HG03520 (cell line): ENCODE measurements around the gene RPLP1.

ENCODE experiments used
- ATAC-seq: cut with Tn5 transposase; IDR thresholded peaks from one replicate; pipeline ENCODE4 v1.9.1; 2021; ENCODE audit warnings: mild to moderate bottlenecking, moderate library complexity; ENCODE audit not compliant: unreplicated experiment

Gene RPLP1

DNA sequence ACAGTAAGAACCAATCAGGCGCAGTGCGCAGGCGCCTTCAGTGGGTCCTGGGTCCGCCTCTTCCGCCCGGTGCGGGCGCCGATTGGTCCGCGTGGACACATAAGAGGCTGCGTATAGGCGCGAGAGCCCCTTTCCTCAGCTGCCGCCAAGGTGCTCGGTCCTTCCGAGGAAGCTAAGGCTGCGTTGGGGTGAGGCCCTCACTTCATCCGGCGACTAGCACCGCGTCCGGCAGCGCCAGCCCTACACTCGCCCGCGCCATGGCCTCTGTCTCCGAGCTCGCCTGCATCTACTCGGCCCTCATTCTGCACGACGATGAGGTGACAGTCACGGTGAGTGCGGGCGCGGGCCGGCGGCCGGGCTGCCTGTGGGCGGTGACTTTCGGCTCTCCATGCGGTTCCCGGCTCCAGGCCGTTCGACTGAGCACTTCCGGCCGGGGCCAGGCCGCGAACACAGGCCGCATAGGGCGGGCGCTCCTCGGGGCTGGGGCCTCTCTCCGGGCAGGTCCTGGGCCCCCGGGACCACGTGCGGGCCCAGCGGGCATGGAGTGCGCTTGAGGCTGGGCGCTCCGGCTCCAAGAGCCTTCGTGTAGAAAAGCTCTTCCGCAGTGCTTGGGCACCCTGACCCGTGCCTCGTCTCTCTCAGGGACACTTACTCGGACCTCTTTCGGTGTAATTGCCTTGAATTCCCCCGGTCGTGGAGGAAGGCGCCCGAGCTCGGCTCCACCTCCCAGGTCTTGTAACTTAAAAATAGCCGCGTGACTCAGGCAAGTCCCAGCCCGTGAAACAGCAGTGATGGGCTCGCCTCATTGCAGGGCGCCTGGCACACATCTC is at the start of gene RPLP1:
Gene RPLP1, plus strand, starts transcription at position 127 of the 830 bp plus-strand sequence. Its CDS starts 131 bp downstream, at position 258.
- ATAC-seq: peak; percentile 81

DNA sequence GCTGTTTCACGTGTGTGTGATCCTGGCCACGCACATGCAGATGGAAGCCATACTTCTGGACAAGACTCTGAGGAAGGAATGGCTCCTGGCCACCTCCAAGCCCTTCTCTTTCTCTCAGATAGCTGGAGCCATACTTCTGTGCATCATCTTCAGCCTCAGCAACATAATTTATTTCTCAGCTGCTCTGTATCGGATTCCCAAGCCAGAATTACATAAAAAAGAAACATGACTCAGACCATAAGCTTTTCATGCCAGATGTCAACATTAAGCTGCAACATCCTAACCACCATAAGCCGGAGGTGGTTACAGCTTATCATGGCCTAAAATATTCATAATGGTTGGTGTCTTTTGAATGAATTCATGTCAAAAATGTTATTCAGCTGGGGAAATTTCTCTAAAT is 49.0 kb upstream of the RPLP1 start:
- ATAC-seq: no peak

DNA sequence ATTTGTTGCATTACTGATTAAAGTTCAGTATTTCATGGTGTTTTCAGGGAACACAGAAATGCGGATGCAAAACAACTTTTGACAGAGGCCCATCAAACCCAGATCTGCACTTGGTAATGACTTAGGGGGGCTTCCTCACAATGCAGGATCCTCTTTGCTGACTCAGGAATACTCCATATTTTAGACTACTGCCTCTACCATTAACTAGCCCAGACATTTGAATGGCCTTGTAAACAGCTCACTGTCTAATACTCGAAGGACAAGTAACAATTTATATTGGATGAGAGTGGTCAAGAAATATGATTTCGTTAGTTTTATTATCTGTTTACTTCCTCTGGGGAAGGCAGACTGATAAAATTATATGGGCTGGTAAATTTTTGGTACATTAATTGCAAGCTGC is 47.5 kb upstream of the RPLP1 start:
- no peak for ATAC-seq

- no peak for ATAC-seq
These were observed 44.8 kb upstream of the RPLP1 start for GRCh38 chr15:69407719-69408400.

- ATAC-seq: no peak
These were observed 43.8 kb upstream of the RPLP1 start for GRCh38 chr15:69408841-69409240.

GRCh38 chr15:69410248-69410874 is 42.3 kb upstream of the RPLP1 start:
- ATAC-seq: no peak

GRCh38 chr15:69412274-69412673 is 40.3 kb upstream of the RPLP1 start:
- no peak for ATAC-seq

- no peak for ATAC-seq
These were observed 39.9 kb upstream of the RPLP1 start for GRCh38 chr15:69412701-69413100.

DNA sequence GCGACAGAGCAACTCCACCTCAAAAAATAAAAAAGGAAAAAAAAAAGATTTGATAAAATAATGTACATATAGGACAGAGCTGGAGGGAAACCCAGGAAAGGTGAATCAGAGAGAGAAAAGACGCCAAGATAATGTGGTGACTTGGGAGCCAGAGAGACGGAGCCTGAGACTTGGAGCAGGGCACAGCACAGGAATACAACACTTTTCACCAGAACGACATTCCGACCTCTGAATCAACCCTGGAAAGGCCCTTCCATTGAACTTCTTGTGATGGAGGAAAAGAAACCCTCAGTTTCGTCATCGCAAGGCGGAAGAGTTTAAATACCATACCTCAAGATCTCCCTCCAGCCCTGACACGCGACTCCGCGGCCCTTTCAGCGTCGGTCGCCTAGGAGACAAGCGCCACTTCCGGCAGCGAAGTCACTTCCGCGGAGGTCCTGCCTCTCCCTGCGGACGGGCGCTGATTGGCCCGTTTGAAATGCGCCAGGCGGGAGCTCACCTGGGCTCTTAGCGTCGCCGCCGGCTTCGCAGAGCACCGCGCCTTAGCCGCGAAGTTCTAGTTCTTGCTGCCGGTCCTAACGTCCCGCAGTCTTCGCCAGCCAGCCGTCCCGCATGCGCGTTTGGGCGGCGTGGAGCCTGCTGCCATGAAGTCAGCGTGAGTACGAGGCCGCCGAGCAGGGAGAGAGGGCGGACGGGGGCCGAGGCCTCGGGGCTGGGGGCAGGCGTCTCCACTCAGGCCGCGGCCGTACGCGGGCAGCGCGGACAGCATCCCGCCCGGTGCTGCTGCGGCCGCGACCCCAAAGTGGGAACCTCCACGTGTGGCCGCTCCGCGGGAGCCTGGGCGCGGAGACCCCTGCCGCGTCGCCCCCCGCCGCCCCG is 38.6 kb upstream of the RPLP1 start, which contains the start of gene KIF23:
Gene KIF23, plus strand, starts transcription at position 528 of the 879 bp plus-strand sequence. Its CDS starts 117 bp downstream, at position 645.
- peak; percentile 89 for ATAC-seq

GRCh38 chr15:69414701-69415167 is 37.9 kb upstream of the RPLP1 start:
- peak; percentile 29 for ATAC-seq

- no peak for ATAC-seq
These were observed 37.2 kb upstream of the RPLP1 start for GRCh38 chr15:69415381-69415780.

DNA sequence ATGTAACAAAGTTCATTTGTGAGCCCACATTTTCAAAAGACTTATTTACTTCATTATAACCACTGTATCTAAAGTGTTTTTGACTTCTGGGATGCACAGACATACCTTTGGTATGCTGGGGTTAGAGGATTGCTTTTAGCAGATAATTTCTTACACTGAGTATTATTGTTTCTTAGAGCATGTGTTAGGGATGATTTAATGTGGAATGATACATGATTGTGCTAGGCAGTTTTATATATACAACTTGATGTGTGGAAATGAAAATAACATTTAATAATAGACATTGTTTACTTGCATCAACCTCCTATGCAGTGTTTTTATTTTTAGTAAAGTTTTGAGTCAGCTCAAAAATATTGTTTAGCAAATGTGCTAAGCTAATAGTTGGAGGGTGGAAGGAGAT is 35.0 kb upstream of the RPLP1 start:
- ATAC-seq: no peak

DNA sequence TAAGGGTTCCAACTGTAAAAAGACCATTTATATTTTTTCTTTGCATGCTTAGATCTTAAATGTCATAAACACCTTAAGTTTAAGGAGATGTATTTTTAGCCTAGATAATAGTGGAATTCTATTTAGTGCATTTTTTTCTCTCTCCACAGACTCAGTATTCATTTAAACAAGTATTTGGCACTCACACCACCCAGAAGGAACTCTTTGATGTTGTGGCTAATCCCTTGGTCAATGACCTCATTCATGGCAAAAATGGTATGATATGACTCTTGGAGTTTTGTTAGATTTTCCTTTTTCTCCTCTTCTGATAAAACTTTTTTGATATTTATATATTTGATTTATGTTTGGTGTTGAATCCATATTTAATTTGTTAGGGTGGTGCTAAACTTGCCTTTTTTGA is 31.1 kb upstream of the RPLP1 start:
- no peak for ATAC-seq

- ATAC-seq: no peak
These were observed 30.2 kb upstream of the RPLP1 start for GRCh38 chr15:69422336-69422895.

- no peak for ATAC-seq
These were observed 28.6 kb upstream of the RPLP1 start for GRCh38 chr15:69424001-69424400.

DNA sequence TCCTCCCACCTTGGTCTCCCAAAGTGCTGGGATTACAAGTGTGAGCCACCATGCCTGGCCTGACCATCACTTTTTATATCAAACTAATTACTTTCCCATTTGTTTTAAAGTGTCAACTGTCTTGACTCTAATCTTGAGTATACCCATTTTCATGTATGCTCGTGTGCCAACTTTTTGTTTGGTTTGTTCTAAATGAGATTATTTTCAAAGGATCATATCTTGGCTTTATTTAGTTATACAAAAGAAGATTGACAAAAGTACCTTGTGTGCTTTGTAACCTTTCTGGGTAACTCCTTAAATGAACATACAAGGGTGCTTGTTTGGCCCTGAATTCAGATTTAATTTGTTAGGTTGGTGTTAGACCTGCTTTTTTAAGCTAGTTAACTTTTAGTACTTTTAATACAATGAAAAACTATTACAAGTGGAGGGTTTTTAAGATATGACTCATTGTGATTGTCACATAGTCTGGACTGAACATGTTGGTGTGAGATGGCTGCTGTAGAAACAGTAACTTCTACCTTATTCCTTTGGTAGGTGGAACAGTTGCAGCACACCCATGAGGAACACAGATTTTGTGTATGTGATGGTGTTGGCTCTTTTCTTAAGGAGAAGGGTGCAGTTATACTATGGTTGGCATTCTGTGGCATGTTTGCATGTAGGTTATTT is 27.7 kb upstream of the RPLP1 start:
- ATAC-seq: no peak

DNA sequence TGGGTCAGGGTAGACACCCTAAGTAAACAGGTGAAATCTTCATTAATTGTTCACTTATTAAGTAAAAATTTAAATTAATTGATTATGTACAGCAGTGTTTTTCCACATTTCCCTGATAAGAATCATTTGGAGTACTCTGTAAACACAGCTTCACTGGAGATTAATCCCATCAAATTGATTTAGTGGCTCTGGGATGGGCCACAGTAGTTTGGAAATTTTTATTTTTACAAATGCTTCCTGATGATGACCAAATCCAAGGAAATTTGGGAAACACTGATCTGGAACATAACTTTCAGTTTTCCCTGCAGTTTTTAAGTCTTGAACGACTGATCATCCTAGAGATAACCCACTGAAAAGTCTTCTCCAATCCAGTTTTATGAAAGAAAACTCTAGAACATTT is 18.8 kb upstream of the RPLP1 start:
- no peak for ATAC-seq

DNA sequence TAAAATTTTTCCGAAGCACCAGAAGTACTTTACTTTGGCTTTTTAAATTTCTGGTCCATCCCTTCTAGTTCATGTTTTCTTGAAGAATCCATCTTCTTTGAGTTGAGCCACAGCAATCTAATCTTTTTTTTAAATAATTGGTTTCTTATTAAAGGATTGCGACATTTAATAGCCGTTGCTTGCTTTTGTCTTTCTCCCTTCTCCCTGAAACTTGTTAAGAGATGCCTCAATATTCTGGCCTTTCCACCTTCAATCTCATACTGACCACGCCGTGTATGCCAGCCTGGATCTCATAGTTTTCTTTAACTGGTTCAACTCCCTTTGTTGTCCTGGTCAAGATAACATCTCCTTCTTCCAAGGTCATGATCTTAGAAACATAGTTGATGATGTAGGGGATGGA is 18.4 kb upstream of the RPLP1 start:
- no peak for ATAC-seq

DNA sequence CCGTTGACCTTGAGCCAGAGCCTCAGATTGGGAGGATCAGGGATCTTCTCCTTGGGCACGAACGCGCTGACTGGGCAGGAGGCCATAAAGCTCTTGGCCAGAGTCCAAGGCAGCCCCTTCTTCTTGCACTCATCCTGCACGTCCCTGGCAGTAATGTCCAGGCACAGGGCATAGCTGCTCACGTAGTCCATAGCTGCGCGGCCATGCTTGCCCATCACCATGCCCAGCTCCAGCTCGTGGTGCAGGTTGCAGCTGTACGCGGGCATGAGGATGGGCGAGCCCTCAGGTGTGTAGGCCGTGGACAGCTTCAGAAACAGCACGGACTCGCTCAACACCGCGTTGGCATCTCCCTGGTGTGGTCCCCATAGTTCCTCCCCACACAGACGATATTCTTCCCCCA is 17.9 kb upstream of the RPLP1 start:
- no peak for ATAC-seq

- ATAC-seq: no peak
These were observed 16.6 kb upstream of the RPLP1 start for GRCh38 chr15:69435985-69436384.
